Ovary (tissue), 9 donors: ENCODE measurements around the gene SLC9A9. TPM values are rescaled to one million over a fixed set of nuclear protein-coding genes. Genes with fewer than 3 reads are reported as not detected.

Experiments used
- DNase-seq, 5 donors: peaks; one replicate each; pipeline ENCODE4 v3.0.0-alpha.2; 2019 to 2020
- H3K27ac ChIP-seq, 2 donors: fragments of 200-600 bp; one replicate each; pipeline versions ENCODE4 v1.5.1 to v1.8.0; 2019 to 2022
- H3K27me3 ChIP-seq: fragments of 200-600 bp; one replicate; pipeline ENCODE4 v1.8.0; 2022
- H3K36me3 ChIP-seq: fragments of 200-600 bp; sonication (generic); one replicate; pipeline ENCODE4 v1.5.1; 2019
- H3K4me1 ChIP-seq: one replicate; pipeline ENCODE4 v1.8.1; 2013; ENCODE audit warnings: mild to moderate bottlenecking, moderate library complexity; ENCODE audit not compliant: insufficient read depth
- H3K4me3 ChIP-seq: fragments of 200-600 bp; sonication (generic); one replicate; pipeline ENCODE4 v1.5.1; 2017
- H3K9me3 ChIP-seq, 2 donors: fragments of 200-600 bp in 1 of 2; sonication (generic) in 1 of 2; one replicate each; pipeline versions ENCODE4 v1.5.1 to v1.8.1; 2013 to 2019; ENCODE audit warnings: mild to moderate bottlenecking in 1 of 2, moderate library complexity in 1 of 2
- EP300 ChIP-seq: sonication (generic); formaldehyde crosslinking; IDR thresholded peaks from one replicate; pipeline ENCODE4 v1.6.1; 2017; ENCODE audit warnings: antibody characterized with exemption
- POLR2A ChIP-seq: fragments of 450-650 bp; IDR thresholded peaks from one replicate; pipeline ENCODE4 v1.6.1; 2017; ENCODE audit warnings: antibody characterized with exemption, mild to moderate bottlenecking, moderate library complexity
- WGBS, 3 donors: extraction: QIAGEN DNeasy Blood & Tissue Kit in 1 of 3; methylation state at CpG; one replicate each; pipeline versions ENCODE4 v1.1.5 to v1.1.7; 2013 to 2017; 5-methylcytosine and 5-hydroxymethylcytosine counted together
- intact Hi-C, 4 donors: fragments of 100-400 bp; cut with DNase I; formaldehyde crosslinking; loops; one replicate each; pipeline versions ENCODE4 v1.11.0 to v1.15.1; 2022 to 2023
- polyA plus RNA-seq, 2 donors: library from polyadenylated mRNA; stranded (reverse); fragments of 200-250 nt in 1 of 2; fragments of 350-450 nt in 1 of 2; fragmentation: Illumina TruSeq in 1 of 2; extraction: RNeasy Lipid Tissue Mini Kit (QIAGEN cat#74804) in 1 of 2; gene quantifications; one replicate each; pipeline ENCODE4 v1.2.3, GENCODE V29; 2013 to 2014
- total RNA-seq, 7 donors: library from RNA; depleted of rRNA in 2 of 7; stranded (reverse); fragments of >200 nt in 2 of 7; fragmentation: NEBNext Ultra II Directional in 3 of 7; extraction: Animal tissue kit (Norgen Biotek cat#: 25700) in 3 of 7; gene quantifications; one replicate each; pipeline versions ENCODE4 v1.1.0 to v1.2.4, GENCODE V29; 2016 to 2023
- TF ChIP-seq, protein P1 (sequence below), 3 donors: fragments of 450-650 bp in 2 of 3; fragments of 200-600 bp in 1 of 3; IDR thresholded peaks; one replicate each; pipeline versions ENCODE4 v1.5.1 to v1.8.0; 2016 to 2022; ENCODE audit warnings: antibody characterized with exemption in 3 of 3, mild to moderate bottlenecking in 1 of 3
- donor health status: DM: no; HTN: no; CAD: no; lungs with moderate emphysema.
- donor health status: DM: no; HTN: no; CAD: no.
- donor health status: Bipolar disorder and iron deficiency.
- donor health status: DM: yes; HTN: yes; CAD: no.
- donor health status: DM: no; HTN: no; CAD: no.
- donor health status: DM: yes; HTN: yes; CAD: no.

The SLC9A9 gene
- total and polyA plus RNA-seq, 9 donors, result 7.0 to 22.7 (median 13.5) TPM

GRCh38 chr3:143255739-143256138 lies 592.5 kb downstream of the SLC9A9 start:
- Histone ChIP-seq H3K27ac (no peak overlapping the region), H3K27me3 (no peaks in the 10 kb centered on the region), H3K9me3 (no peaks in the 10 kb centered on the region), H3K4me1 (peaks cover 2% of the 10 kb centered on the region), H3K36me3 (no peaks in the 10 kb centered on the region), H3K4me3 (no peak overlapping the region)
- DNase-seq, result no peak
- intact Hi-C loops, result no loop called here
- TF ChIP-seq EP300 (no peak), POLR2A (no peak)
- TF ChIP-seq, protein P1, sequence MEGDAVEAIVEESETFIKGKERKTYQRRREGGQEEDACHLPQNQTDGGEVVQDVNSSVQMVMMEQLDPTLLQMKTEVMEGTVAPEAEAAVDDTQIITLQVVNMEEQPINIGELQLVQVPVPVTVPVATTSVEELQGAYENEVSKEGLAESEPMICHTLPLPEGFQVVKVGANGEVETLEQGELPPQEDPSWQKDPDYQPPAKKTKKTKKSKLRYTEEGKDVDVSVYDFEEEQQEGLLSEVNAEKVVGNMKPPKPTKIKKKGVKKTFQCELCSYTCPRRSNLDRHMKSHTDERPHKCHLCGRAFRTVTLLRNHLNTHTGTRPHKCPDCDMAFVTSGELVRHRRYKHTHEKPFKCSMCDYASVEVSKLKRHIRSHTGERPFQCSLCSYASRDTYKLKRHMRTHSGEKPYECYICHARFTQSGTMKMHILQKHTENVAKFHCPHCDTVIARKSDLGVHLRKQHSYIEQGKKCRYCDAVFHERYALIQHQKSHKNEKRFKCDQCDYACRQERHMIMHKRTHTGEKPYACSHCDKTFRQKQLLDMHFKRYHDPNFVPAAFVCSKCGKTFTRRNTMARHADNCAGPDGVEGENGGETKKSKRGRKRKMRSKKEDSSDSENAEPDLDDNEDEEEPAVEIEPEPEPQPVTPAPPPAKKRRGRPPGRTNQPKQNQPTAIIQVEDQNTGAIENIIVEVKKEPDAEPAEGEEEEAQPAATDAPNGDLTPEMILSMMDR (IDR thresholded peaks at IDR 0.05), result no peak

DNA sequence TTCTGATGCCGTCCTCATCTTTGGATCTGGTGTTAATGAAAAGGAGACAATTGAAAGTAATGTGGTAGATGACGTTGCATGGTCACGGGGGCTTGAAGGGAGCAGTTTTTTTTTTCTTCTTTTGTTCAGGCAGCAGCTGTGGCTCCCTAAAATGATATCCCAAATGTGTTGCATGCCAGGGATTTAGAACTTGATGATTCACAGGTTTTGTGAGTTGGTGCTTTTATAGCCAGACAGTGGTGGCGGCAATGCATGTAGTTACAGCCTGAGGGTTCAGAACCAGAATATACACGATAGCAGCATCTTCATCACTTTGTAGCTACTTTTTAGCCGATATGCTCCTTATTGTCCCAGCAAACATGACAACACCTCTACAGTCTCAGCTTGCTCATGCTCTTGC lies 595.3 kb downstream of the SLC9A9 start:
- no peak for TF ChIP-seq POLR2A
- TF ChIP-seq EP300, result no peak
- TF ChIP-seq, protein P1 (IDR thresholded peaks at IDR 0.05), result no peak
- no peaks in the 10 kb centered on the region for H3K27me3 ChIP-seq
- peaks cover 2% of the 10 kb centered on the region for H3K4me1 ChIP-seq
- H3K9me3 ChIP-seq, result no peaks in the 10 kb centered on the region
- WGBS, 3 donors, result 86 to 91% (median 89%) methylated on average over 6 of the region's 6 CpGs
- intact Hi-C loops, result loop anchor here in 1 of 4 donors (5.0 kb wide), 1 partner anchor 149 kb away; no protein-coding TSS in a partner anchor
- H3K36me3 ChIP-seq, result no peaks in the 10 kb centered on the region
- H3K27ac ChIP-seq, result no peak overlapping the region
- no peak overlapping the region for H3K4me3 ChIP-seq
- no peak for DNase-seq

- H3K4me3 ChIP-seq, result no peak overlapping the region
- 94 to 100% (median 96%) methylated on average over 2 of the region's 2 CpGs for WGBS, 3 donors
- H3K4me1 ChIP-seq, result no peaks in the 10 kb centered on the region
- no peak overlapping the region for H3K27ac ChIP-seq
- H3K36me3 ChIP-seq, result no peaks in the 10 kb centered on the region
- H3K9me3 ChIP-seq, result no peaks in the 10 kb centered on the region
- TF ChIP-seq EP300, result no peak
- TF ChIP-seq, protein P1 (IDR thresholded peaks at IDR 0.05), result no peak
- TF ChIP-seq POLR2A, result no peak
- H3K27me3 ChIP-seq, result no peaks in the 10 kb centered on the region
- intact Hi-C loops, result no loop called here
- no peak for DNase-seq
These were observed 599.3 kb downstream of the SLC9A9 start for GRCh38 chr3:143249014-143249413.

DNA sequence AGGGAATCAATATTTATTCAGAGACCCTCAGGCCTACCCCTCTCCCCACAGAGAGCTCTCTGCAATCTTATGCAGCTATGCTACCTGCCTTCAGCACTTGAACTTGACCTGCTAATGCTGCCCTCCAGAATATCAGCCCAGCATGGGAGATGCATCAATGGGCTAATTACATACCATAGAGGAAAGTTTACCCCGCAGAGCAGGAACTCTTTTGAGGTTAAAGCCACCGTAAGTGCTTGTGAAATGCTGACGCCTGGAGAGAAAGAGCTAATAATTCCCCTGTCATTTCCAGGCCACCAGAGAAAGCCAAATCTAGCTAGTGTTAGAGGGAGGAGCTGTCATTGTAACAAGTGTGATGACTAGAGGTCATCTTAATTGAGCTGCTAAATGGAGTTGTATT lies 601.2 kb downstream of the SLC9A9 start:
- Histone ChIP-seq H3K27me3 (no peaks in the 10 kb centered on the region), H3K27ac (no peak overlapping the region), H3K4me1 (peaks cover 4% of the 10 kb centered on the region), H3K36me3 (no peaks in the 10 kb centered on the region), H3K9me3 (no peaks in the 10 kb centered on the region), H3K4me3 (no peak overlapping the region)
- DNase-seq, result no peak
- no peak for TF ChIP-seq POLR2A
- intact Hi-C loops, result no loop called here
- 91 to 97% (median 97%) methylated on average over 3 of the region's 3 CpGs for WGBS, 3 donors

DNA sequence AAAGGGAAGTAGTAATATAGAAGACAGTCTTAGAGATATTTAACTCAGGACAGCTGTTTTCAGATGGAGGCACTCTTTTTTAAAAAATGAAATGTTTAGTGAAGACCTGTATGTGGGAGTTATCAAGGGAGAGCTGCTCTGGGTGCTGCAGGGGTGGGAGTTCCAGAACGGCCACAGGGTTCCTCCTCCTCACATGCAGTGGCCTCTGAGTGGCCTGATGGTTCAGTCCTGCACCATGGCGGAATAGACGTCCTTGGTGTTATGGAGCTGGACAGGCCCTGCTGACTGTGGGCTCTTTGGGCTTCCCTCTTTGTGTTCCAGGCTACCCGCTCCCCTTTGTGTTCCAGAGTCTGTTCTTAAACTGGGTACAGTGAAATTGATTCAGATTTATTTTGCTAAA lies 602.6 kb downstream of the SLC9A9 start:
- H3K9me3 ChIP-seq, result no peaks in the 10 kb centered on the region
- no peak overlapping the region for H3K4me3 ChIP-seq
- no peak for TF ChIP-seq POLR2A
- WGBS, 3 donors, result 66 to 70% (median 70%) methylated on average over 4 of the region's 4 CpGs
- H3K27me3 ChIP-seq, result no peaks in the 10 kb centered on the region
- DNase-seq, result no peak
- H3K36me3 ChIP-seq, result no peaks in the 10 kb centered on the region
- no peak overlapping the region for H3K27ac ChIP-seq
- intact Hi-C loops, result no loop called here
- peaks cover 10% of the 10 kb centered on the region for H3K4me1 ChIP-seq
